Neural progenitor cell (in vitro differentiated cells): ENCODE data around the gene MYO9B. TPM values are rescaled to one million over a fixed set of nuclear protein-coding genes. Genes with fewer than 3 reads are reported as not detected.

ENCODE experiments used
- DNase-seq: peaks from one replicate; pipeline ENCODE4 v3.0.0-alpha.2; 2016; ENCODE audit warnings: low spot score
- H2AFZ ChIP-seq: fragments of 200-600 bp; sonication (generic); replicated peaks from 2 replicates; pipeline ENCODE4 v1.6.1; 2016; ENCODE audit warnings: antibody characterized with exemption
- H3F3A ChIP-seq: fragments of 200-600 bp; sonication (generic); 2 replicates; pipeline ENCODE4 v1.6.1; 2016; ENCODE audit warnings: antibody characterized with exemption, low read depth
- H3K27ac ChIP-seq: fragments of 200-600 bp; sonication (generic); 2 replicates; pipeline ENCODE4 v1.5.1; 2016; ENCODE audit warnings: mild to moderate bottlenecking
- H3K27me3 ChIP-seq: fragments of 200-600 bp; sonication (generic); 2 replicates; pipeline ENCODE4 v1.6.1; 2016; ENCODE audit warnings: mild to moderate bottlenecking, moderate library complexity
- H3K36me3 ChIP-seq: fragments of 200-600 bp; sonication (generic); 2 replicates; pipeline ENCODE4 v1.5.1; 2016
- H3K4me1 ChIP-seq: fragments of 200-600 bp; sonication (generic); 2 replicates; pipeline ENCODE4 v1.6.1; 2016; ENCODE audit warnings: mixed run types
- H3K4me2 ChIP-seq: fragments of 200-600 bp; sonication (generic); 2 replicates; pipeline ENCODE4 v1.6.1; 2016
- H3K4me3 ChIP-seq: fragments of 200-600 bp; sonication (generic); 2 replicates; pipeline ENCODE4 v1.5.1; 2016
- H3K79me2 ChIP-seq: fragments of 200-600 bp; sonication (generic); 2 replicates; pipeline ENCODE4 v1.6.1; 2016; ENCODE audit warnings: low read depth
- H3K9ac ChIP-seq: fragments of 200-600 bp; sonication (generic); 2 replicates; pipeline ENCODE4 v1.6.1; 2016
- H3K9me3 ChIP-seq: fragments of 200-600 bp; sonication (generic); 2 replicates; pipeline ENCODE4 v1.5.1; 2016; ENCODE audit warnings: low read depth
- H4K20me1 ChIP-seq: fragments of 200-600 bp; sonication (generic); 2 replicates; pipeline ENCODE4 v1.6.1; 2016; ENCODE audit warnings: low read depth
- H3K27ac Mint-ChIP-seq: 3 replicates; pipeline ENCODE4 v1.8.0; 2021; ENCODE audit warnings: mixed read lengths
- H3K27me3 Mint-ChIP-seq: 2 replicates; pipeline ENCODE4 v1.8.0; 2022; ENCODE audit warnings: low read depth, mild to moderate bottlenecking, inconsistent platforms, moderate library complexity, mixed read lengths; ENCODE audit not compliant: insufficient read depth
- H3K36me3 Mint-ChIP-seq: 3 replicates; pipeline ENCODE4 v1.8.0; 2021; ENCODE audit warnings: mixed read lengths
- H3K4me1 Mint-ChIP-seq: 3 replicates; pipeline ENCODE4 v1.8.0; 2021; ENCODE audit warnings: mixed read lengths
- H3K4me3 Mint-ChIP-seq: 3 replicates; pipeline ENCODE4 v1.8.0; 2021; ENCODE audit warnings: mild to moderate bottlenecking, moderate library complexity, mixed read lengths
- H3K9me3 Mint-ChIP-seq: 3 replicates; pipeline ENCODE4 v1.8.0; 2020; ENCODE audit warnings: mixed read lengths
- EZH2 ChIP-seq: fragments of 200-600 bp; sonication (generic); IDR thresholded peaks from 2 replicates; pipeline ENCODE4 v1.6.1; 2017; ENCODE audit warnings: antibody characterized with exemption, mild to moderate bottlenecking, moderate library complexity
- EZH2phosphoT487 ChIP-seq: fragments of 200-600 bp; sonication (generic); IDR thresholded peaks from 2 replicates; pipeline ENCODE4 v1.6.1; 2017; ENCODE audit warnings: antibody characterized with exemption
- total RNA-seq: library from RNA; depleted of rRNA; stranded (reverse); fragments of >200 nt; gene quantifications from 2 replicates; pipeline ENCODE4 v1.2.3, GENCODE V29; 2015; ENCODE audit warnings: low replicate concordance
- TF ChIP-seq, protein P1 (sequence below): fragments of 200-600 bp; sonication (generic); IDR thresholded peaks from 2 replicates; pipeline ENCODE4 v1.5.1; 2017; ENCODE audit warnings: antibody characterized with exemption, mild to moderate bottlenecking

Gene MYO9B
- total RNA-seq, 1 donor from 2014 or later, result 38.5 TPM

- no peak for TF ChIP-seq EZH2
- TF ChIP-seq EZH2phosphoT487, result no peak
- TF ChIP-seq, protein P1, sequence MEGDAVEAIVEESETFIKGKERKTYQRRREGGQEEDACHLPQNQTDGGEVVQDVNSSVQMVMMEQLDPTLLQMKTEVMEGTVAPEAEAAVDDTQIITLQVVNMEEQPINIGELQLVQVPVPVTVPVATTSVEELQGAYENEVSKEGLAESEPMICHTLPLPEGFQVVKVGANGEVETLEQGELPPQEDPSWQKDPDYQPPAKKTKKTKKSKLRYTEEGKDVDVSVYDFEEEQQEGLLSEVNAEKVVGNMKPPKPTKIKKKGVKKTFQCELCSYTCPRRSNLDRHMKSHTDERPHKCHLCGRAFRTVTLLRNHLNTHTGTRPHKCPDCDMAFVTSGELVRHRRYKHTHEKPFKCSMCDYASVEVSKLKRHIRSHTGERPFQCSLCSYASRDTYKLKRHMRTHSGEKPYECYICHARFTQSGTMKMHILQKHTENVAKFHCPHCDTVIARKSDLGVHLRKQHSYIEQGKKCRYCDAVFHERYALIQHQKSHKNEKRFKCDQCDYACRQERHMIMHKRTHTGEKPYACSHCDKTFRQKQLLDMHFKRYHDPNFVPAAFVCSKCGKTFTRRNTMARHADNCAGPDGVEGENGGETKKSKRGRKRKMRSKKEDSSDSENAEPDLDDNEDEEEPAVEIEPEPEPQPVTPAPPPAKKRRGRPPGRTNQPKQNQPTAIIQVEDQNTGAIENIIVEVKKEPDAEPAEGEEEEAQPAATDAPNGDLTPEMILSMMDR, result no peak
- Histone ChIP-seq H2AFZ (peak overlapping the region; percentile 65), H3K36me3 (no peaks in the 10 kb centered on the region), H4K20me1 (no peaks in the 10 kb centered on the region), H3K27ac (peak overlapping the region; percentile 69), H3K9me3 (no peaks in the 10 kb centered on the region), H3K4me3 (peak overlapping the region; percentile 60), H3K27me3 (no peaks in the 10 kb centered on the region), H3K9ac (peak overlapping the region; percentile 40), H3K79me2 (no peaks in the 10 kb centered on the region), H3K4me1 (peaks cover 4% of the 10 kb centered on the region), H3F3A (peaks cover 5% of the 10 kb centered on the region), H3K4me2 (peak overlapping the region; percentile 86)
- peaks cover 10% of the 10 kb centered on the region for H3K4me1 Mint-ChIP-seq
- H3K9me3 Mint-ChIP-seq, result no peaks in the 10 kb centered on the region
- peaks cover 7% of the 10 kb centered on the region for H3K27me3 Mint-ChIP-seq
- no peak for DNase-seq
- H3K36me3 Mint-ChIP-seq, result peaks cover 15% of the 10 kb centered on the region
- peak overlapping the region; percentile 93 for H3K4me3 Mint-ChIP-seq
- peak overlapping the region; percentile 99 for H3K27ac Mint-ChIP-seq
These were observed 139.0 kb downstream of the MYO9B start for GRCh38 chr19:17214508-17215126.

DNA sequence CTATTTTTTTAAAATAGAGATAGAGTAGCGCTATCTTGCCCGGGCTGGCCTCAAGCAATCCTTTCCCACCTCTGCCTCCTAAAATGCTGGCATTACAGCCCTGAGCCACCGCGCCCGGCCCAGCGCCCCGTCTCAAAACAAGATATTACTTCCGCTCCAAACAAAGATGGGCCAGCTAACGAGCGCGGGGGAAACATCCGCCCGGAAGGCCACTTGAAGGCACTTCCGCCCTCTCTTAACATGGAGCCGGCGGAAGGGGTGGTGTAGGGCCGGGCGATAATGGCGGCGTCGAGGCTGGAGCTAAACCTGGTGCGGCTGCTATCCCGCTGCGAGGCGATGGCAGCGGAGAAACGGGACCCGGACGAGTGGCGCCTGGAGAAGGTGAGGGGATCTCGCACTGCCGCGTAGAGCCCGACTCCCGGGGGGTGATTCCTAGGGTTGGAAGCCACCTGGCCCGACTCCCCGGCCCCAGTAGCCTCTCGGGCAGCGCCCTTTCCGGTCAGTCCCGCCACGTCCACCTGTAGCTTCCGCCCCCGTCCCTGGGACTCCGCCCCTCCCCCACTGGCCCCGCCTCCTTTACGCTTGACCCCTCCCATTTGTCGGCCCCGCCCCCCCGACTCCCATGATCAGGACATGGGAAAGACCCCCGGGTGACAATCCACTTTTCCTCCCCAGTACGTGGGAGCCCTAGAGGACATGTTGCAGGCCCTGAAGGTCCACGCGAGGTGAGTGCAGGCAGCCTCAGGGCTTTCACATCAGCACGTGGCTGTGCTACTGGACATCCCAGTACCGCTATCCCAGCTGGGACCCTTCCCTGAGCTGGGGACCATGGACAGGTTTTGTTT is 139.8 kb downstream of the MYO9B start, which contains the start of gene USE1:
USE1 (plus strand) TSS at position 231 of the 845 bp plus-strand sequence; CDS start at position 280, 49 bp downstream.
- H3K9me3 Mint-ChIP-seq, result no peaks in the 10 kb centered on the region
- H3K4me1 Mint-ChIP-seq, result peaks cover 12% of the 10 kb centered on the region
- H3K27me3 Mint-ChIP-seq, result peaks cover 7% of the 10 kb centered on the region
- Histone ChIP-seq H3K4me1 (peaks cover 4% of the 10 kb centered on the region), H3K4me3 (peak within 1 kb of the TSS; percentile 60), H3K36me3 (no peaks in the 10 kb centered on the region), H3F3A (peaks cover 5% of the 10 kb centered on the region), H3K9ac (peak within 1 kb of the TSS; percentile 40), H2AFZ (peak within 1 kb of the TSS; percentile 74), H3K9me3 (no peaks in the 10 kb centered on the region), H4K20me1 (no peaks in the 10 kb centered on the region), H3K4me2 (peak within 1 kb of the TSS; percentile 86), H3K27ac (peak within 1 kb of the TSS; percentile 69), H3K79me2 (no peaks in the 10 kb centered on the region), H3K27me3 (no peaks in the 10 kb centered on the region)
- H3K27ac Mint-ChIP-seq, result peak within 1 kb of the TSS; percentile 99
- H3K4me3 Mint-ChIP-seq, result peak within 1 kb of the TSS; percentile 93
- peaks cover 13% of the 10 kb centered on the region for H3K36me3 Mint-ChIP-seq
- TF ChIP-seq EZH2, result no peak
- TF ChIP-seq, protein P1, result no peak
- DNase-seq, result peak; percentile 96

- Mint-ChIP-seq H3K27me3 (peaks cover 7% of the 10 kb centered on the region), H3K36me3 (peaks cover 13% of the 10 kb centered on the region), H3K27ac (no peak overlapping the region), H3K9me3 (no peaks in the 10 kb centered on the region), H3K4me3 (peak overlapping the region; percentile 93), H3K4me1 (peaks cover 14% of the 10 kb centered on the region)
- Histone ChIP-seq H3K27me3 (no peaks in the 10 kb centered on the region), H3K27ac (no peak overlapping the region), H4K20me1 (no peaks in the 10 kb centered on the region), H3K79me2 (no peaks in the 10 kb centered on the region), H2AFZ (no peak overlapping the region), H3K4me3 (peak overlapping the region; percentile 60), H3K9me3 (no peaks in the 10 kb centered on the region), H3K36me3 (no peaks in the 10 kb centered on the region), H3F3A (peaks cover 5% of the 10 kb centered on the region), H3K4me1 (peaks cover 4% of the 10 kb centered on the region), H3K9ac (no peak overlapping the region), H3K4me2 (peak overlapping the region; percentile 86)
- DNase-seq, result no peak
- TF ChIP-seq EZH2phosphoT487, result no peak
- TF ChIP-seq, protein P1, result no peak
These were observed 140.6 kb downstream of the MYO9B start for GRCh38 chr19:17216058-17216670.
